Measurements from ENCODE around the gene FBXO42. TPM values are rescaled to one million over a fixed set of nuclear protein-coding genes. Genes with fewer than 3 reads are reported as not detected.

The FBXO42 gene
- total RNA-seq, 1 donor from 2014 or later: 24.3 TPM

- H3K27ac Mint-ChIP-seq (ENCODE audit: unreplicated experiment): no peak overlapping the region
- no peak overlapping the region for H3K4me3 Mint-ChIP-seq
- no peak for TF ChIP-seq CTCF (conservative IDR thresholded peaks at IDR 0.05)
- no peaks in the 10 kb centered on the region for H3K9me3 Mint-ChIP-seq
- H3K36me3 Mint-ChIP-seq (ENCODE audit: low read depth): peaks cover 7% of the 10 kb centered on the region
- DNase-seq (ENCODE audit: low read depth, low spot score): no peak
- no peaks in the 10 kb centered on the region for H3K4me1 Mint-ChIP-seq
- no peaks in the 10 kb centered on the region for H3K27me3 Mint-ChIP-seq (ENCODE audit: low read depth)
These were observed 66.2 kb downstream of the FBXO42 start for GRCh38 chr1:16286122-16286521.

- no peak overlapping the region for H3K27ac Mint-ChIP-seq (ENCODE audit: unreplicated experiment)
- no peak for TF ChIP-seq CTCF (conservative IDR thresholded peaks at IDR 0.05)
- H3K4me1 Mint-ChIP-seq: no peaks in the 10 kb centered on the region
- H3K36me3 Mint-ChIP-seq (ENCODE audit: low read depth): peaks cover 4% of the 10 kb centered on the region
- no peaks in the 10 kb centered on the region for H3K27me3 Mint-ChIP-seq (ENCODE audit: low read depth)
- H3K9me3 Mint-ChIP-seq: no peaks in the 10 kb centered on the region
- no peak overlapping the region for H3K4me3 Mint-ChIP-seq
- no peak for DNase-seq (ENCODE audit: low read depth, low spot score)
These were observed 70.5 kb downstream of the FBXO42 start for GRCh38 chr1:16281765-16282164.

- H3K9me3 Mint-ChIP-seq: no peaks in the 10 kb centered on the region
- TF ChIP-seq CTCF (conservative IDR thresholded peaks at IDR 0.05): no peak
- DNase-seq (ENCODE audit: low read depth, low spot score): no peak
- peaks cover 2% of the 10 kb centered on the region for H3K36me3 Mint-ChIP-seq (ENCODE audit: low read depth)
- no peak overlapping the region for H3K27ac Mint-ChIP-seq (ENCODE audit: unreplicated experiment)
- H3K4me1 Mint-ChIP-seq: peaks cover 7% of the 10 kb centered on the region
- H3K27me3 Mint-ChIP-seq (ENCODE audit: low read depth): no peaks in the 10 kb centered on the region
- no peak overlapping the region for H3K4me3 Mint-ChIP-seq
These were observed 73.1 kb downstream of the FBXO42 start for GRCh38 chr1:16279186-16279585.

GRCh38 chr1:16276302-16277030 is 75.8 kb downstream of the FBXO42 start:
- no peaks in the 10 kb centered on the region for H3K27me3 Mint-ChIP-seq (ENCODE audit: low read depth)
- no peaks in the 10 kb centered on the region for H3K36me3 Mint-ChIP-seq (ENCODE audit: low read depth)
- H3K9me3 Mint-ChIP-seq: no peaks in the 10 kb centered on the region
- DNase-seq (ENCODE audit: low read depth, low spot score): no peak
- no peak overlapping the region for H3K27ac Mint-ChIP-seq (ENCODE audit: unreplicated experiment)
- H3K4me1 Mint-ChIP-seq: peaks cover 14% of the 10 kb centered on the region
- no peak for TF ChIP-seq CTCF (conservative IDR thresholded peaks at IDR 0.05)
- no peak overlapping the region for H3K4me3 Mint-ChIP-seq

GRCh38 chr1:16275591-16275990 is 76.7 kb downstream of the FBXO42 start:
- no peak for TF ChIP-seq CTCF (conservative IDR thresholded peaks at IDR 0.05)
- peaks cover 18% of the 10 kb centered on the region for H3K4me1 Mint-ChIP-seq
- no peaks in the 10 kb centered on the region for H3K36me3 Mint-ChIP-seq (ENCODE audit: low read depth)
- no peak overlapping the region for H3K4me3 Mint-ChIP-seq
- H3K27ac Mint-ChIP-seq (ENCODE audit: unreplicated experiment): no peak overlapping the region
- DNase-seq (ENCODE audit: low read depth, low spot score): no peak
- no peaks in the 10 kb centered on the region for H3K9me3 Mint-ChIP-seq
- H3K27me3 Mint-ChIP-seq (ENCODE audit: low read depth): no peaks in the 10 kb centered on the region

Data from neural crest cell (in vitro differentiated cells).